HG02623 (cell line): ENCODE results near the gene SLC26A8.
"Not testable (repeated sequence)": the region's sequence is repeated elsewhere in the genome, so short reads cannot be mapped to it uniquely, and the experiment has no call there.

ENCODE experiments used
- ATAC-seq: cut with Tn5 transposase; IDR thresholded peaks from one replicate; pipeline ENCODE4 v1.9.1; 2021; ENCODE audit warnings: moderate library complexity; ENCODE audit not compliant: unreplicated experiment

Gene SLC26A8

GRCh38 chr6:35919085-35919826 is 105.2 kb downstream of the SLC26A8 start:
- no peak for ATAC-seq

- ATAC-seq = not testable (repeated sequence)
These were observed 107.5 kb downstream of the SLC26A8 start for GRCh38 chr6:35916893-35917292.

- no peak for ATAC-seq
These were observed 108.4 kb downstream of the SLC26A8 start for GRCh38 chr6:35916056-35916455.

GRCh38 chr6:35914536-35914935 is 109.9 kb downstream of the SLC26A8 start:
- no peak for ATAC-seq

GRCh38 chr6:35911871-35912653 is 112.4 kb downstream of the SLC26A8 start:
- no peak for ATAC-seq

- not testable (repeated sequence) for ATAC-seq
These were observed 114.9 kb downstream of the SLC26A8 start for GRCh38 chr6:35909571-35909970.

- ATAC-seq = not testable (repeated sequence)
These were observed 115.6 kb downstream of the SLC26A8 start for GRCh38 chr6:35908753-35909401.

- ATAC-seq = no peak
These were observed 116.7 kb downstream of the SLC26A8 start for GRCh38 chr6:35907750-35908149.

GRCh38 chr6:35906499-35906846 is 118.0 kb downstream of the SLC26A8 start:
- no peak for ATAC-seq

- ATAC-seq = no peak
These were observed 118.5 kb downstream of the SLC26A8 start for GRCh38 chr6:35905841-35906498.

- no peak for ATAC-seq
These were observed 119.2 kb downstream of the SLC26A8 start for GRCh38 chr6:35905141-35905785.

GRCh38 chr6:35903679-35904078 is 120.8 kb downstream of the SLC26A8 start:
- no peak for ATAC-seq

- no peak for ATAC-seq
These were observed 124.0 kb downstream of the SLC26A8 start for GRCh38 chr6:35900448-35900847.

GRCh38 chr6:35898003-35898402 is 126.4 kb downstream of the SLC26A8 start:
- no peak for ATAC-seq

GRCh38 chr6:35897486-35897885 is 127.0 kb downstream of the SLC26A8 start:
- no peak for ATAC-seq

GRCh38 chr6:35897036-35897435 is 127.4 kb downstream of the SLC26A8 start:
- ATAC-seq = no peak

GRCh38 chr6:35896228-35896627 is 128.2 kb downstream of the SLC26A8 start:
- no peak for ATAC-seq

- ATAC-seq = no peak
These were observed 128.9 kb downstream of the SLC26A8 start for GRCh38 chr6:35895560-35895959.

GRCh38 chr6:35894776-35895175 is 129.7 kb downstream of the SLC26A8 start:
- no peak for ATAC-seq
